ENCODE measurements around the gene FADS2. TPM values are rescaled to one million over a fixed set of nuclear protein-coding genes. Genes with fewer than 3 reads are reported as not detected.
A peak's percentile ranks its signal among the peaks of the same experiment; 100 is the strongest.

FADS2 gene
- polyA plus RNA-seq, 1 donor (not counting 4 experiments of a cell fraction or from before 2014, with no cell fraction given): 196 TPM

DNA sequence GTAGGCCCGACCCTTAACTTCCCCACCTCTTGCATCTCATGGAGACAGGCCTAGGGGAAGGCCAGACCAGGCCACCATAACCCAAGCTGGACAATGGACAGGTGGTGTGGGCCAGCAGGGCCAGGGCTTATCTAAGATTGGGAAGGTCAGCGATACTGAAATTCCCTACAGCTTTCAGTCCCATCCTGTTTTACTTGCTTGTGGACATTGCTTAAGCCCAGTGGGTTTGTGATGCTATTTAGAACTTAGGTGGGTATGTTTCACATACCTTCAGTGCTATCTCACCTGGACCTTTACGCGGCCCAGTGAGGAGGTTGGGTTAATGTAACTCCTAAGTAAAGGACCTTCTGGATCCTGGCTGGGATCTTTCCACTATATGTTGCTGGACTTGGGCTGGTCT is 1.7 kb downstream of the FADS2 start:
- H3K36me3 ChIP-seq (ENCODE audit: control insufficient read depth in 2 of 2, extremely low read depth in 1 of 2, insufficient read depth in 2 of 2, low read length in 2 of 2): peaks cover 3 to 9% of the 10 kb centered on the region in 2 experiments
- H3K9me3 ChIP-seq (ENCODE audit: control insufficient read depth, low read depth, low read length): no peaks in the 10 kb centered on the region
- no peak overlapping the region for H2AFZ ChIP-seq (ENCODE audit: control insufficient read depth, low read length)
- H3K27me3 ChIP-seq (ENCODE audit: control insufficient read depth, extremely low read depth, insufficient read depth, low read length): no peaks in the 10 kb centered on the region
- no peaks in the 10 kb centered on the region for H3K9me1 ChIP-seq (ENCODE audit: control insufficient read depth, extremely low read depth, insufficient read depth, low read length)
- peaks cover 32% of the 10 kb centered on the region for H3K4me1 ChIP-seq (ENCODE audit: control insufficient read depth, extremely low read depth, insufficient read depth, low read length)
- dilution Hi-C loops (cut with MboI; ENCODE audit: extremely low pct_ligation_motif_present, low sequenced_read_pairs): no loop called here
- H3K27ac ChIP-seq (ENCODE audit: control insufficient read depth, insufficient read depth, low read length): no peak overlapping the region
- H3K79me2 ChIP-seq (ENCODE audit: control insufficient read depth, insufficient read depth, low read length): peaks cover 61% of the 10 kb centered on the region
- H3K4me3 ChIP-seq (ENCODE audit: control insufficient read depth in 2 of 3, extremely low read depth in 1 of 3, insufficient read depth in 2 of 3, low read depth in 1 of 3, low read length in 3 of 3): peak overlapping the region; percentile 59 to 82 (median 81)
- H3K9ac ChIP-seq (ENCODE audit: control insufficient read depth, extremely low read depth, insufficient read depth, low read length): no peak overlapping the region
- DNase-seq (ENCODE audit: low read depth, low spot score): no peak
- peaks cover 5% of the 10 kb centered on the region for H4K20me1 ChIP-seq (ENCODE audit: control insufficient read depth, extremely low read depth, insufficient read depth, low read length)
- peak overlapping the region; percentile 76 for H3K4me2 ChIP-seq (ENCODE audit: control insufficient read depth, extremely low read depth, insufficient read depth, low read depth, low read length)
- no peak for TF ChIP-seq EZH2 (IDR thresholded peaks at IDR 0.05; ENCODE audit: low read length)
- TF ChIP-seq, protein P1, sequence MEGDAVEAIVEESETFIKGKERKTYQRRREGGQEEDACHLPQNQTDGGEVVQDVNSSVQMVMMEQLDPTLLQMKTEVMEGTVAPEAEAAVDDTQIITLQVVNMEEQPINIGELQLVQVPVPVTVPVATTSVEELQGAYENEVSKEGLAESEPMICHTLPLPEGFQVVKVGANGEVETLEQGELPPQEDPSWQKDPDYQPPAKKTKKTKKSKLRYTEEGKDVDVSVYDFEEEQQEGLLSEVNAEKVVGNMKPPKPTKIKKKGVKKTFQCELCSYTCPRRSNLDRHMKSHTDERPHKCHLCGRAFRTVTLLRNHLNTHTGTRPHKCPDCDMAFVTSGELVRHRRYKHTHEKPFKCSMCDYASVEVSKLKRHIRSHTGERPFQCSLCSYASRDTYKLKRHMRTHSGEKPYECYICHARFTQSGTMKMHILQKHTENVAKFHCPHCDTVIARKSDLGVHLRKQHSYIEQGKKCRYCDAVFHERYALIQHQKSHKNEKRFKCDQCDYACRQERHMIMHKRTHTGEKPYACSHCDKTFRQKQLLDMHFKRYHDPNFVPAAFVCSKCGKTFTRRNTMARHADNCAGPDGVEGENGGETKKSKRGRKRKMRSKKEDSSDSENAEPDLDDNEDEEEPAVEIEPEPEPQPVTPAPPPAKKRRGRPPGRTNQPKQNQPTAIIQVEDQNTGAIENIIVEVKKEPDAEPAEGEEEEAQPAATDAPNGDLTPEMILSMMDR (optimal IDR thresholded peaks at IDR 0.05 in 1 of 3, IDR thresholded peaks at IDR 0.05 in 1 of 3, conservative IDR thresholded peaks at IDR 0.05 in 1 of 3; ENCODE audit: extremely low read depth in 1 of 3, insufficient read depth in 2 of 3, low read length in 3 of 3): no peak
- FAIRE-seq: no peak

DNA sequence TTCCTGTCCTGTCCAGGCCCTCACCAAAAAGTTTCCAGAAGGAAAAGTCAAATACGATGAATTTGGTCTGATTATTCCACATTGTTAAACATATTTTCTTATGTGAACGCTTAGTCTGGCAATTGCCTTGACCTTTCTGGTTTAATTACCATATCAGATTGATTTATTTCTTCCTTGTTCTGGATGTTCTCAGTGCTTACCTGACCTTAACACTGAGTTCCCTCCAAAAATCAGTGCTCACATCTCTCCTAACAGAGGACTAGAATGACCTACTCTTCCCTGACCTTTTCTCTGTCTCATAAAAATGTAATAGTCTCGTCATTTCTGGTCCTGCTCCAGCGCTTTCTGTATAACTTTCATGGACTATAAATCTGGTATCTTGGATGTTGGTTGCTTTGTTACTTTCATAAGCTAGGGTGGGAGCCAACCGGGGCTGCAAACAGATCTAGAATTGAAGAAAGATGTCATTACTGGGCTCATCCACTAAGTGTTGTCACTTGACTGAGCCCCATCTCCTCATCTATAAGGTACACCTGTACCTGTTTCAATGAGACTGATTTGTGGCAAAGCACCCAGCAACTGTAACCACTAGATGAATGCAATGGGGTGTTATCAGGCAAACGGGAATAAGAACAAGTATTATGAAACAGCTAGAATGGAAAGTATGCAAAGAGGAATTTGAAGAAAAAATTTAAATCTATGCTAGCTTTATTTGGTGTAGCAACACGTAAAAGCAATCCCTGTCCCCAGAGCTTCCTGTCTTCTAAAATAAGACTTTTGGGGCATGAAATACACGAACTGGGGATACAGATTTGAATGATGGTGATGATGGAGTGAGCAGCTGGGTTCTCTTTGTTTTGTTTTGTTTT is 2.4 kb downstream of the FADS2 start:
- Histone ChIP-seq H3K27me3 (ENCODE audit: control insufficient read depth, extremely low read depth, insufficient read depth, low read length) (no peaks in the 10 kb centered on the region), H3K4me1 (ENCODE audit: control insufficient read depth, extremely low read depth, insufficient read depth, low read length) (peaks cover 32% of the 10 kb centered on the region), H3K27ac (ENCODE audit: control insufficient read depth, insufficient read depth, low read length) (no peak overlapping the region), H3K36me3 (ENCODE audit: control insufficient read depth in 2 of 2, extremely low read depth in 1 of 2, insufficient read depth in 2 of 2, low read length in 2 of 2) (peaks cover 3 to 9% of the 10 kb centered on the region in 2 experiments), H2AFZ (ENCODE audit: control insufficient read depth, low read length) (no peak overlapping the region), H3K4me2 (ENCODE audit: control insufficient read depth, extremely low read depth, insufficient read depth, low read depth, low read length) (peak overlapping the region; percentile 76), H4K20me1 (ENCODE audit: control insufficient read depth, extremely low read depth, insufficient read depth, low read length) (peaks cover 5% of the 10 kb centered on the region), H3K79me2 (ENCODE audit: control insufficient read depth, insufficient read depth, low read length) (peaks cover 61% of the 10 kb centered on the region), H3K4me3 (ENCODE audit: control insufficient read depth in 2 of 3, extremely low read depth in 1 of 3, insufficient read depth in 2 of 3, low read depth in 1 of 3, low read length in 3 of 3) (peak overlapping the region; percentile 59 to 82 (median 81)), H3K9me1 (ENCODE audit: control insufficient read depth, extremely low read depth, insufficient read depth, low read length) (no peaks in the 10 kb centered on the region), H3K9ac (ENCODE audit: control insufficient read depth, extremely low read depth, insufficient read depth, low read length) (no peak overlapping the region), H3K9me3 (ENCODE audit: control insufficient read depth, low read depth, low read length) (no peaks in the 10 kb centered on the region)
- FAIRE-seq (no peak), DNase-seq (ENCODE audit: low read depth, low spot score) (no peak)
- TF ChIP-seq EZH2 (IDR thresholded peaks at IDR 0.05; ENCODE audit: low read length): no peak
- TF ChIP-seq, protein P1 (optimal IDR thresholded peaks at IDR 0.05 in 1 of 3, IDR thresholded peaks at IDR 0.05 in 1 of 3, conservative IDR thresholded peaks at IDR 0.05 in 1 of 3; ENCODE audit: extremely low read depth in 1 of 3, insufficient read depth in 2 of 3, low read length in 3 of 3): no peak
- dilution Hi-C loops (cut with MboI; ENCODE audit: extremely low pct_ligation_motif_present, low sequenced_read_pairs): no loop called here
